Adrenal gland (tissue), 12 donors: ENCODE results near the gene SYCP1. TPM values are rescaled to one million over a fixed set of nuclear protein-coding genes. Genes with fewer than 3 reads are reported as not detected.
"Not testable (repeated sequence)": the region's sequence is repeated elsewhere in the genome, so short reads cannot be mapped to it uniquely, and the experiment has no call there.

ENCODE experiments used
- DNase-seq, 7 donors: peaks; one replicate each; pipeline ENCODE4 v3.0.0-alpha.2; 2019 to 2020
- H3K27ac ChIP-seq, 5 donors: fragments of 200-600 bp; sonication (generic) in 4 of 5; 1 replicate in 3 of 5; 2 replicates in 2 of 5; pipeline versions ENCODE4 v1.5.1 to v1.8.0; 2016 to 2020; ENCODE audit warnings: mild to moderate bottlenecking in 1 of 5
- H3K27me3 ChIP-seq: fragments of 200-600 bp; 2 replicates; pipeline ENCODE4 v1.8.0; 2021
- H3K36me3 ChIP-seq, 2 donors: fragments of 200-600 bp; replicated peaks in 1 of 2; 1 replicate in 1 of 2; 2 replicates in 1 of 2; pipeline versions ENCODE4 v1.5.1 to v1.8.0; 2018 to 2022
- H3K4me1 ChIP-seq, 2 donors: fragments of 200-600 bp; replicated peaks in 1 of 2; 1 replicate in 1 of 2; 2 replicates in 1 of 2; pipeline versions ENCODE4 v1.5.1 to v1.8.0; 2018 to 2021
- H3K4me3 ChIP-seq, 4 donors: fragments of 200-600 bp; sonication (generic) in 3 of 4; one replicate each; pipeline ENCODE4 v1.5.1; 2016 to 2018
- H3K9me3 ChIP-seq, 3 donors: fragments of 200-600 bp; sonication (generic) in 1 of 3; replicated peaks in 1 of 3; 1 replicate in 2 of 3; 2 replicates in 1 of 3; pipeline versions ENCODE4 v1.5.1 to v1.8.0; 2016 to 2021
- CTCF ChIP-seq, 6 experiments: fragments of 450-650 bp in 4 of 6; fragments of 200-600 bp in 2 of 6; sonication (generic) in 1 of 6; IDR thresholded peaks; 1 replicate in 5 of 6; 2 replicates in 1 of 6; pipeline versions ENCODE4 v1.5.1 to v1.8.0; 2016 to 2021; ENCODE audit warnings: antibody characterized with exemption in 6 of 6, mild to moderate bottlenecking in 2 of 6, moderate library complexity in 1 of 6
- POLR2A ChIP-seq, 2 donors: fragments of 450-650 bp; IDR thresholded peaks; one replicate each; pipeline ENCODE4 v1.6.1; 2017; ENCODE audit warnings: antibody characterized with exemption in 2 of 2, mild to moderate bottlenecking in 2 of 2, moderate library complexity in 1 of 2
- WGBS, 4 donors: extraction: QIAGEN DNeasy Blood & Tissue Kit in 2 of 4; methylation state at CpG; one replicate each; pipeline versions ENCODE4 v1.1.5 to v1.1.7; 2013 to 2017; 5-methylcytosine and 5-hydroxymethylcytosine counted together
- intact Hi-C, 2 donors: fragments of 100-400 bp; cut with DNase I; formaldehyde crosslinking; loops; one replicate each; pipeline versions ENCODE4 v1.14.1 to v1.15.0; 2022 to 2023
- polyA plus RNA-seq, 3 donors: library from polyadenylated mRNA; stranded (reverse); fragments of 200-250 nt in 2 of 3; fragments of 350-450 nt in 1 of 3; fragmentation: Illumina TruSeq in 1 of 3; extraction: RNeasy Lipid Tissue Mini Kit (QIAGEN cat#74804) in 1 of 3; gene quantifications; one replicate each; pipeline ENCODE4 v1.2.3, GENCODE V29; 2013 to 2014
- total RNA-seq, 9 donors: library from RNA; depleted of rRNA in 4 of 9; stranded (reverse); fragments of >200 nt in 4 of 9; fragments of 120-200 nt in 1 of 9; fragmentation: NEBNext Ultra II Directional in 1 of 9; extraction: Animal tissue kit (Norgen Biotek cat#: 25700) in 1 of 9; gene quantifications; one replicate each; pipeline versions ENCODE4 v1.1.0 to v1.2.4, GENCODE V29; 2013 to 2023
- donor health status: healthy with polysubstance abuse.
- donor health status: Bipolar disorder and iron deficiency.
- donor health status: DM: yes; HTN: yes; CAD: no.
- donor health status: DM: no; HTN: no; CAD: no.
- donor health status: DM: no; HTN: no; CAD: no.
- donor health status: DM: yes; HTN: yes; CAD: no.

Gene SYCP1
- total and polyA plus RNA-seq, 12 donors, result 0.07 to 0.22 TPM; not detected in 10

- intact Hi-C loops, result no loop called here
- Histone ChIP-seq H3K36me3 (no peaks in the 10 kb centered on the region), H3K9me3 (no peaks in the 10 kb centered on the region), H3K27me3 (peaks cover 17% of the 10 kb centered on the region), H3K4me3 (no peak overlapping the region), H3K4me1 (no peaks in the 10 kb centered on the region), H3K27ac (no peak overlapping the region)
- TF ChIP-seq POLR2A (IDR thresholded peaks at IDR 0.05) (no peak), CTCF (IDR thresholded peaks at IDR 0.05) (no peak)
- DNase-seq, result no peak
- 62 to 71% (median 68%) methylated on average over 3 of the region's 3 CpGs for WGBS, 4 donors
Observed at GRCh38 chr1:114896795-114897194, 42.1 kb downstream of the SYCP1 start.

GRCh38 chr1:114901814-114902213 lies 47.2 kb downstream of the SYCP1 start:
- TF ChIP-seq POLR2A (IDR thresholded peaks at IDR 0.05) (no peak), CTCF (IDR thresholded peaks at IDR 0.05) (no peak)
- H3K36me3 ChIP-seq, result no peaks in the 10 kb centered on the region
- H3K27ac ChIP-seq, result no peak overlapping the region
- intact Hi-C loops, result no loop called here
- no peaks in the 10 kb centered on the region for H3K27me3 ChIP-seq
- H3K9me3 ChIP-seq, result no peaks in the 10 kb centered on the region
- no peak overlapping the region for H3K4me3 ChIP-seq
- 29 to 54% (median 48%) methylated on average over 9 of the region's 9 CpGs for WGBS, 4 donors
- no peaks in the 10 kb centered on the region for H3K4me1 ChIP-seq
- no peak for DNase-seq

GRCh38 chr1:114902343-114902742 lies 47.7 kb downstream of the SYCP1 start:
- Histone ChIP-seq H3K27me3 (no peaks in the 10 kb centered on the region), H3K36me3 (no peaks in the 10 kb centered on the region), H3K27ac (no peak overlapping the region), H3K4me1 (no peaks in the 10 kb centered on the region), H3K9me3 (no peaks in the 10 kb centered on the region), H3K4me3 (no peak overlapping the region)
- intact Hi-C loops, result no loop called here
- TF ChIP-seq CTCF (IDR thresholded peaks at IDR 0.05), result no peak
- TF ChIP-seq POLR2A (IDR thresholded peaks at IDR 0.05), result no peak
- no peak for DNase-seq
- WGBS, 4 donors, result 49 to 58% (median 54%) methylated on average over 7 of the region's 7 CpGs

- peaks cover 0 to under 1% (median 0%) of the 10 kb centered on the region in 3 donors for H3K9me3 ChIP-seq
- H3K36me3 ChIP-seq, result no peaks in the 10 kb centered on the region
- no peaks in the 10 kb centered on the region for H3K27me3 ChIP-seq
- H3K4me3 ChIP-seq, result no peak overlapping the region
- TF ChIP-seq CTCF (IDR thresholded peaks at IDR 0.05), result no peak
- TF ChIP-seq POLR2A (IDR thresholded peaks at IDR 0.05), result no peak
- DNase-seq, result no peak
- H3K27ac ChIP-seq, result no peak overlapping the region
- intact Hi-C loops, result no loop called here
- H3K4me1 ChIP-seq, result no peaks in the 10 kb centered on the region
- 76 to 94% (median 83%) methylated on average over 1 of the region's 1 CpG for WGBS, 4 donors
Observed at GRCh38 chr1:114903480-114903879, 48.8 kb downstream of the SYCP1 start.

- DNase-seq, H3K27ac ChIP-seq, H3K9me3 ChIP-seq, H3K27me3 ChIP-seq, intact Hi-C loops, H3K4me3 ChIP-seq, H3K36me3 ChIP-seq, H3K4me1 ChIP-seq: not testable (repeated sequence)
- 70 to 72% (median 71%) methylated on average over 3 to 4 of the region's 4 CpGs for WGBS, 4 donors
Observed at GRCh38 chr1:114915720-114916119, 61.1 kb downstream of the SYCP1 start.
